Measurements from ENCODE around the gene SLC6A7. TPM values are rescaled to one million over a fixed set of nuclear protein-coding genes. Genes with fewer than 3 reads are reported as not detected.

SLC6A7 gene
- total RNA-seq (2014; rRNA removed; shearing (Covaris generic)) = not detected in 2 replicates

DNA sequence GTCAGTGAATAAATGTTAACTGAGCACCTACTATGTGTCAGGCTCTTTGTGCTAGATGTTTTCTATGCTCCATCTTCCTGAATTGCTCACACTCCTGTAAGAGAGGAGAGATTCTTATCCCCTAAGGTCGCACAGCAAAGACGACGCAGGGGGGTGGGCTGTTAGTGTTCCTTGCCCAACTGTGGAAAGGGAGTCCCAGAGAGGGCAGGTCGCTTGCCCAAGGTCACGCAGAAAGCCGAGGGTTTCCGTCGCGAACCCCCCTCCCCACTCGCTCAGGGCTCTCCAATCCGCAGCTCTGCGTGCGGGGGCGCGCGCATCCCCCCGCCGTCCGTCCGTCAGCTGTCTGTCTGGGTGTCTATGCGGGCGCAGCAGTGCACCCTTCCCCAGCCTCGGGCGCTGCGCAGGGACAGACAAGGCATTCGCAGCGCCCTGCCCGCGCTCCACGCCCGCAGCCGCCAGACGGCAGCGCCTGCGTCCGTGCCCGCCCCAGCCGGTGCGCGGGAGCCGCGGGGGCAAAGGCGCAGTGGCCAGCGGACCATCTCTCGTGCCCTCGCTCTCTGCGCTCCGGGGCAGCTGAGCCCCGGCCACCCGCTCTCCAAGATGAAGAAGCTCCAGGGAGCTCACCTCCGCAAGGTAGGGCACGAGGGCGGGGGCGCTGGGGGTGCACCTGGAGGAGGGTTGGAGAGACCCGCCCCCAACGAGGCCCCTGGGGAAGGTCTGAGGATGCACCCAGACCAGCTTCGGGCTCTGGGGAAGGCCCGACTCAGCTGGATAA, at the start of gene SLC6A7:
Gene SLC6A7 (plus strand): TSS at position 335 of the 775 bp plus-strand sequence. CDS start 266 bp downstream, at position 601.
- no peak for DNase-seq (ENCODE audit: low read depth in 1 of 2, low spot score in 2 of 2)
- Histone ChIP-seq H3K27ac (no peak within 1 kb of the TSS), H3K9me3 (replicated peaks) (no peaks in the 10 kb centered on the region), H3K4me3 (no peak within 1 kb of the TSS), H3K27me3 (replicated peaks) (peaks cover 7% of the 10 kb centered on the region; the same call in 1 of the 2 replicates), H3K4me1 (replicated peaks) (peaks cover 9% of the 10 kb centered on the region), H3K36me3 (no peaks in the 10 kb centered on the region)

GRCh38 chr5:150140830-150141229, 49.0 kb upstream of the SLC6A7 start:
- Histone ChIP-seq H3K9me3 (replicated peaks) (no peaks in the 10 kb centered on the region), H3K36me3 (peaks cover 52% of the 10 kb centered on the region), H3K4me3 (no peak overlapping the region), H3K4me1 (replicated peaks) (peaks cover 96% of the 10 kb centered on the region), H3K27ac (peak overlapping the region; percentile 97), H3K27me3 (replicated peaks) (no peaks in the 10 kb centered on the region)
- DNase-seq (ENCODE audit: low read depth in 1 of 2, low spot score in 2 of 2) = peak; percentile 88 to 93

GRCh38 chr5:150141544-150142184, 48.2 kb upstream of the SLC6A7 start:
- H3K27me3 ChIP-seq (replicated peaks) = no peaks in the 10 kb centered on the region
- peaks cover 96% of the 10 kb centered on the region for H3K4me1 ChIP-seq (replicated peaks)
- peak; percentile 85 to 92 for DNase-seq (ENCODE audit: low read depth in 1 of 2, low spot score in 2 of 2)
- no peaks in the 10 kb centered on the region for H3K9me3 ChIP-seq (replicated peaks)
- H3K27ac ChIP-seq = peak overlapping the region; percentile 97
- peaks cover 52% of the 10 kb centered on the region for H3K36me3 ChIP-seq
- H3K4me3 ChIP-seq = no peak overlapping the region

GRCh38 chr5:150142185-150142958, 47.5 kb upstream of the SLC6A7 start:
- peak overlapping the region; percentile 97 for H3K27ac ChIP-seq
- no peaks in the 10 kb centered on the region for H3K9me3 ChIP-seq (replicated peaks)
- H3K36me3 ChIP-seq = peaks cover 48% of the 10 kb centered on the region
- DNase-seq (ENCODE audit: low read depth in 1 of 2, low spot score in 2 of 2) = no peak
- no peaks in the 10 kb centered on the region for H3K27me3 ChIP-seq (replicated peaks)
- peaks cover 89% of the 10 kb centered on the region for H3K4me1 ChIP-seq (replicated peaks)
- H3K4me3 ChIP-seq = no peak overlapping the region

GRCh38 chr5:150142959-150143349, 46.9 kb upstream of the SLC6A7 start:
- Histone ChIP-seq H3K27me3 (replicated peaks) (no peaks in the 10 kb centered on the region), H3K27ac (peak overlapping the region; percentile 97), H3K4me3 (no peak overlapping the region), H3K9me3 (replicated peaks) (no peaks in the 10 kb centered on the region), H3K4me1 (replicated peaks) (peaks cover 85% of the 10 kb centered on the region), H3K36me3 (peaks cover 50% of the 10 kb centered on the region)
- DNase-seq (ENCODE audit: low read depth in 1 of 2, low spot score in 2 of 2) = peak; percentile 90 to 95

DNA sequence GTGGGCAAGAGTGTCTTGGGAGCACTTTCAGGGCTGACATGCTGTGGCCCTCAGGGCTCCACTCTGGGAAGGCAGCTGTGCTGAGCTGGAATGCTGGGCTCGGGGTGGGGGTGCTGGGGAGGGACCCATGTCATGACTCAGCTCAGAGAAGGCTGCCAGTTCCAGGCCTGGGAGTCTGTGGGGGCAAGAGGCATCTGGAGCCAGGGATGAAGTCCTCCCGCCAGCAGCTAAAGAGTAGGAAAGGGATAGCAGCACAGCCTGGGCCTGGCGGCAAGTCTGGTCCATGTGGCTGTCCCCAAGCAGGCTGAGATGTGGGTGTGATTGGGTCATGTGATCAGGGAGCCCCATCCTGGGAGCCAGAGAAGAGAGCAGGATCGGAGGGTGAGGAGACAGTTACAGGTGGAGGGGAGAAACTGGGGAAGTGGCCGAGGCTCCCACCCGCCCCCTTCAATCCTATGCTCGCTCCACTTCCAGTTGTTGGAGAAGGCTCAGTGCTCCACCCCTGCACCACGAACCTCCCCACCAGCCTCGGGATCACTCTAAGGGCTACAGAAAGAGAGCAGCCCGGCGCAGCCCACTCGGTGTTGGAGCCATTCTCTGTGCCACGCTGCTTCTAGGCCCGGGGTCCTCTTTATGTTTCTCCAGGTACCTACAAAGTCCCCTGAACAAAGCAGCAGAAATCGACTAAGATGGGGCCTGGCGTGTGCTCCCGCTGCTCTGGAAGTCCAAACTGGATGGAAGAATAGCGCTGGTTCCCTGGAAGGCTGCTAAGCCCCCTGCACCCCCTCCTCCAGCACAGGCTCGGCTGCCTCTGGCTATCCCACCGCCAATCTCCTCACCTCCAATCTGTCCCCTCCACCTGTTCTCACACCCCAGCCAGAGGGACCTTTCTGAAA, 46.3 kb upstream of the SLC6A7 start:
- Histone ChIP-seq H3K4me1 (replicated peaks) (peaks cover 84% of the 10 kb centered on the region), H3K27ac (peak overlapping the region; percentile 97), H3K4me3 (no peak overlapping the region), H3K27me3 (replicated peaks) (no peaks in the 10 kb centered on the region), H3K36me3 (peaks cover 56% of the 10 kb centered on the region), H3K9me3 (replicated peaks) (no peaks in the 10 kb centered on the region)
- peak; percentile 94 to 98 for DNase-seq (ENCODE audit: low read depth in 1 of 2, low spot score in 2 of 2)

GRCh38 chr5:150144246-150144801, 45.5 kb upstream of the SLC6A7 start:
- Histone ChIP-seq H3K9me3 (replicated peaks) (no peaks in the 10 kb centered on the region), H3K27me3 (replicated peaks) (no peaks in the 10 kb centered on the region), H3K36me3 (peaks cover 62% of the 10 kb centered on the region), H3K4me3 (no peak overlapping the region), H3K4me1 (replicated peaks) (peaks cover 77% of the 10 kb centered on the region), H3K27ac (peak overlapping the region; percentile 97)
- peak; percentile 69 to 79 for DNase-seq (ENCODE audit: low read depth in 1 of 2, low spot score in 2 of 2)

DNA sequence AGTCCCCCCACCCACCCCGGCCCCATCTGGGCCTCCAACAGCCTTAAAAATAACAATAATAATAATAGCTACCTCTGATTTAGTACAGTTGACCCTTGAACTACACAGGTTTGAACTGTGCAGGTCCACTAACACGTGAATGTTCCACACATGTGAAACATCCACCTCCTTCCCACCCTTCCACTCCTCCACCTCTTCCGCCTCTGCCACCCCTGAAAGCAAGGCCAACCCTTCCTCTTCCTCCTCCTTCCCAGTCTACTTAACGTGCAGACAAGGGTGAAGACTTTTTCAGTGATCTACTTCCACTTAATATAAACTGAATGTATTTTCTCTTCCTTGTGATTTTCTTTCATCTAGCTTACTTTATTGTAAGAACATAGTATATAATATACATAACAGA, 45.0 kb upstream of the SLC6A7 start:
- H3K36me3 ChIP-seq = peaks cover 68% of the 10 kb centered on the region
- no peak overlapping the region for H3K4me3 ChIP-seq
- H3K27ac ChIP-seq = peak overlapping the region; percentile 97
- no peaks in the 10 kb centered on the region for H3K9me3 ChIP-seq (replicated peaks)
- DNase-seq (ENCODE audit: low read depth in 1 of 2, low spot score in 2 of 2) = no peak
- H3K27me3 ChIP-seq (replicated peaks) = no peaks in the 10 kb centered on the region
- peaks cover 71% of the 10 kb centered on the region for H3K4me1 ChIP-seq (replicated peaks)

DNA sequence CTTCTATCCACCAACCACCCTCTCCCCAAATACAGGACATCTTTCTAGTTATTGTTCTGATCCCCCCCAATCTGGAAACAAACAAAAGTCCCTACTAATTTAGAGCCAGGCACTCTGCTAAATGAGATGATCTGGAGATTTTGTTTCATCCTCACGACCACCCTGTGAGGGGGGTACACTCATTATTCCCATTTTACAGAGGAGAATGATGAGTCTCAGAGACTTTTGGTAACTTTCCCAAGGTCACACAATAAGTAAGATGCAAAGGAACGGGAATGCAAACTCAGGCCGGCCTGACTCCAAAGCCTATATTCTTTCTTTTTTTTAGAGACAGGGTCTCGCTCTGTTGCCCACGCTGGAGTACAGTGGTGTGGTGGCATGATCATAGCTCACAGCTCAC, 43.6 kb upstream of the SLC6A7 start:
- no peaks in the 10 kb centered on the region for H3K27me3 ChIP-seq (replicated peaks)
- H3K4me1 ChIP-seq (replicated peaks) = peaks cover 60% of the 10 kb centered on the region
- no peak overlapping the region for H3K4me3 ChIP-seq
- no peak overlapping the region for H3K27ac ChIP-seq
- H3K9me3 ChIP-seq (replicated peaks) = no peaks in the 10 kb centered on the region
- DNase-seq (ENCODE audit: low read depth in 1 of 2, low spot score in 2 of 2) = no peak
- peaks cover 67% of the 10 kb centered on the region for H3K36me3 ChIP-seq

DNA sequence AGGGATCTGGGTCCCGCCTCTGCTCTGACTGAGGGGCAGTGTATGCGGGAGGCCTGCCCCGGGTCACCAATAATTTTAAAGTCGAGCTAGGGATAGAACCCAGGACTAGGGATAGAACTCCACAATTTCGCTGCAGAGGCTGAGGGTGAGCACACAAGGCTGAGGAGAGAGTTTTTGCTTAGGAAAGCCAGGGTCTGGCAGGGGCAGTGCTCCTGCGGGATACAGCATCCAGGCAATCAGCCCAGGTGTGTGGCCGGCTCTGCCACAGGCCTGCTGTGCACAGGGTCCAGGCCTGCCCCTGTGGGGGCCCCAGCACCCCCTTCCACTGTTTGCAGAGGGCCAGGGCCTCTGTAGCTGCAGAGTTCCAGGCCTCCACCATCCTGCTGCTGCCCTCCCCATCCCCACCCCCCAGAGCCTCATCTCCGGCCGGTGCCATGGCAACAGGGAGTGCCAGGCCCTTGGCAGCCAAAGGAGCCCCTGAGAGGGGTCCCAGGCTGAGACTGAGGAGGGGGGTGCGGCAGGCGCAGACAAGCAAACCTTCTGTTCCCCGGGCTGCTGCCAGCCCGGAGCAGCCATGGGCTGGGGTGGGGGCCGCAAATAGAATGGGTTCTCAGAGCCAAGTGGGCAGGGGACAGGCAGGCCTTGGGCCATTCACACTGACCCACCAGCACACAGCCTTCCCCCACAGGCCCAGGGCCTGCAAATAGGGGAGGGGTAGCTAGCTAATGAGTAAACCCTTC, 42.8 kb upstream of the SLC6A7 start:
- DNase-seq (ENCODE audit: low read depth in 1 of 2, low spot score in 2 of 2) = no peak
- no peaks in the 10 kb centered on the region for H3K9me3 ChIP-seq (replicated peaks)
- peaks cover 55% of the 10 kb centered on the region for H3K4me1 ChIP-seq (replicated peaks)
- H3K36me3 ChIP-seq = peaks cover 66% of the 10 kb centered on the region
- H3K27me3 ChIP-seq (replicated peaks) = no peaks in the 10 kb centered on the region
- H3K27ac ChIP-seq = no peak overlapping the region
- no peak overlapping the region for H3K4me3 ChIP-seq

DNA sequence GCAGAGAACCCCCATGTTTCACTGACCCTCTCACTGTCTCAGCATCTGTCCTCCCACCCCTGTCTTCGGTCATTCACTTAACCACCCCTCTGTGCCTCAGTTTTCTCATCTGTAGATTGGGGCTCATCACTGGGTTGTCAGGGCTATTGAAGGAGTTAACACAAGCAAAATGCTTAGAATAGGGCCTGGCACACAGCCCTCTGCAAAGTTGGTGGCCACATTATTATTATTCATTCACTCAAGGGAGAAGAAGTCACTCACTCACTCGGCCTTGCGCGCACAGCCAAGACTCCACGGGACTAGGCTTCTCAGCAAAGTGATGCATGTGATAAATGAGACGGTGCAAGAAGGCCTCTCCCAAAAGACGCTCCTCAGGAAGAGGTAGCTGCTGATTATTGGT, 42.2 kb upstream of the SLC6A7 start:
- Histone ChIP-seq H3K27ac (no peak overlapping the region), H3K36me3 (peaks cover 69% of the 10 kb centered on the region), H3K9me3 (replicated peaks) (no peaks in the 10 kb centered on the region), H3K4me1 (replicated peaks) (peaks cover 55% of the 10 kb centered on the region), H3K27me3 (replicated peaks) (no peaks in the 10 kb centered on the region), H3K4me3 (no peak overlapping the region)
- no peak for DNase-seq (ENCODE audit: low read depth in 1 of 2, low spot score in 2 of 2)

- Histone ChIP-seq H3K27me3 (replicated peaks) (no peaks in the 10 kb centered on the region), H3K9me3 (replicated peaks) (no peaks in the 10 kb centered on the region), H3K27ac (no peak overlapping the region), H3K4me3 (no peak overlapping the region), H3K4me1 (replicated peaks) (peaks cover 55% of the 10 kb centered on the region), H3K36me3 (peaks cover 76% of the 10 kb centered on the region)
- DNase-seq (ENCODE audit: low read depth in 1 of 2, low spot score in 2 of 2) = no peak
Measured at GRCh38 chr5:150148117-150148927, 41.5 kb upstream of the SLC6A7 start.

All from SJSA1 (cell line).